HCT116 (cell line): ENCODE results near the gene HIRA. TPM values are rescaled to one million over a fixed set of nuclear protein-coding genes. Genes with fewer than 3 reads are reported as not detected.

Experiments
- ATAC-seq: fragments of 200-7000 bp; cut with Tn5 transposase; 2 replicates; pipeline ENCODE4 v1.9.1; 2020; ENCODE audit warnings: mild to moderate bottlenecking, moderate library complexity
- BruUV-seq: library from RNA; stranded (reverse); fragments of 400-500 nt; replicated peaks from 2 replicates; lab custom pipeline; 2021; lab: Mats Ljungman, UMichigan
- CTCF ChIA-PET: fragments of 300-600 bp; sonication (Branson Sonifier 250); formaldehyde crosslinking; loops from one replicate; lab custom pipeline; 2021; ENCODE audit warnings: antibody characterized with exemption; lab: Charles Lee
- POLR2A ChIA-PET: fragments of 300-600, 350-600 bp; sonication (Branson Sonifier 250); formaldehyde crosslinking; loops from one replicate; lab custom pipeline; 2021; ENCODE audit warnings: antibody characterized with exemption; lab: Charles Lee
- RAD21 ChIA-PET, 2 experiments: fragments of 300-600 bp; sonication (Branson Sonifier 250); formaldehyde crosslinking; loops; one replicate each; lab custom pipeline; 2023; ENCODE audit warnings: low total read pairs in 2 of 2; ENCODE audit not compliant: uncharacterized antibody in 2 of 2, unreplicated experiment in 2 of 2, low non-redundant PET in 1 of 2; lab: Charles Lee
- DNase-seq: peaks from one replicate; pipeline ENCODE4 v3.0.0-alpha.2; 2010; ENCODE audit warnings: low read depth, low spot score
- H2AFZ ChIP-seq: fragments of 200-600 bp; shearing (Covaris generic), sonication (generic); 2 replicates; pipeline ENCODE4 v1.6.1; 2017; ENCODE audit warnings: low read depth, mixed run types, mixed read lengths, antibody characterized with exemption, low read length; ENCODE audit not compliant: poor library complexity, severe bottlenecking
- H3K27ac ChIP-seq: 2 replicates; pipeline ENCODE4 v1.5.1; 2012; ENCODE audit warnings: low read depth, low read length
- H3K27me3 ChIP-seq: fragments of 200-600 bp; sonication (generic); 2 replicates; pipeline ENCODE4 v1.6.1; 2016; ENCODE audit warnings: mixed run types, low read length, mixed read lengths; ENCODE audit not compliant: insufficient read depth
- H3K36me3 ChIP-seq, 2 experiments: fragments of 200-500 bp in 1 of 2; fragments of 200-600 bp in 1 of 2; sonication (Bioruptor generic) in 1 of 2; sonication (generic) in 1 of 2; 2 replicates each; pipeline versions ENCODE4 v1.5.1 to v1.6.1; 2014 to 2016; ENCODE audit warnings: low read length in 2 of 2, inconsistent platforms in 1 of 2, mixed read lengths in 1 of 2, mixed run types in 1 of 2; ENCODE audit not compliant: insufficient read depth in 2 of 2, control insufficient read depth in 1 of 2
- H3K4me1 ChIP-seq, 2 experiments: fragments of 200-600 bp in 1 of 2; sonication (generic) in 1 of 2; 2 replicates each; pipeline versions ENCODE4 v1.5.1 to v1.6.1; 2012 to 2017; ENCODE audit warnings: low read length in 2 of 2, inconsistent platforms in 1 of 2, mild to moderate bottlenecking in 1 of 2, mixed read lengths in 1 of 2, mixed run types in 1 of 2, moderate library complexity in 1 of 2; ENCODE audit not compliant: insufficient read depth in 2 of 2, control insufficient read depth in 1 of 2
- H3K4me2 ChIP-seq: fragments of 200-600 bp; sonication (generic); 2 replicates; pipeline ENCODE4 v1.6.1; 2017; ENCODE audit warnings: mixed run types, low read length, mixed read lengths
- H3K4me3 ChIP-seq, 2 experiments: fragments of 200-600 bp in 1 of 2; sonication (generic) in 1 of 2; replicated peaks in 1 of 2; 2 replicates each; pipeline ENCODE4 v1.5.1; 2011 to 2016; ENCODE audit warnings: low read length in 2 of 2, control low read depth in 1 of 2, low read depth in 1 of 2, mild to moderate bottlenecking in 1 of 2, mixed read lengths in 1 of 2, mixed run types in 1 of 2
- H3K79me2 ChIP-seq: fragments of 200-600 bp; sonication (generic); 2 replicates; pipeline ENCODE4 v1.6.1; 2017; ENCODE audit warnings: mild to moderate bottlenecking, mixed run types, low read length, moderate library complexity, mixed read lengths; ENCODE audit not compliant: insufficient read depth
- H3K9ac ChIP-seq: fragments of 200-600 bp; sonication (generic); 2 replicates; pipeline ENCODE4 v1.6.1; 2016; ENCODE audit warnings: low read length, mixed read lengths
- H3K9me2 ChIP-seq: fragments of 200-600 bp; sonication (generic), shearing (Covaris generic); 2 replicates; pipeline ENCODE4 v1.6.1; 2017; ENCODE audit warnings: mixed run types, mild to moderate bottlenecking, moderate library complexity; ENCODE audit not compliant: insufficient read depth
- H3K9me3 ChIP-seq, 2 experiments: fragments of 200-500 bp in 1 of 2; fragments of 200-600 bp in 1 of 2; sonication (Bioruptor generic) in 1 of 2; sonication (generic) in 1 of 2; 2 replicates each; pipeline ENCODE4 v1.6.1; 2014 to 2017; ENCODE audit warnings: low read length in 2 of 2, mixed read lengths in 2 of 2, inconsistent platforms in 1 of 2, low read depth in 1 of 2, mild to moderate bottlenecking in 1 of 2, mixed run types in 1 of 2, moderate library complexity in 1 of 2; ENCODE audit not compliant: control insufficient read depth in 1 of 2, insufficient read depth in 1 of 2
- H4K20me1 ChIP-seq: fragments of 200-600 bp; sonication (generic), shearing (Covaris generic); 2 replicates; pipeline ENCODE4 v1.6.1; 2017; ENCODE audit warnings: mixed run types, mild to moderate bottlenecking, moderate library complexity; ENCODE audit not compliant: insufficient read depth
- CBX3 ChIP-seq: IDR thresholded peaks from 2 replicates; pipeline ENCODE4 v1.6.1; 2012; ENCODE audit warnings: low read depth
- CEBPB ChIP-seq: IDR thresholded peaks from 2 replicates; pipeline ENCODE4 v1.6.1; 2012; ENCODE audit warnings: low read depth
- EGR1 ChIP-seq: IDR thresholded peaks from 2 replicates; pipeline ENCODE4 v1.6.1; 2012; ENCODE audit warnings: low read depth
- ELF1 ChIP-seq: IDR thresholded peaks from 2 replicates; pipeline ENCODE4 v1.6.1; 2012; ENCODE audit warnings: low read depth, borderline replicate concordance
- EZH2 ChIP-seq: fragments of 200-600 bp; sonication (generic); IDR thresholded peaks from 2 replicates; pipeline ENCODE4 v1.6.1; 2017; ENCODE audit warnings: antibody characterized with exemption, mixed run types
- EZH2phosphoT487 ChIP-seq: fragments of 200-600 bp; IDR thresholded peaks from 2 replicates; pipeline ENCODE4 v1.6.1; 2018; ENCODE audit warnings: antibody characterized with exemption, borderline replicate concordance
- POLR2A ChIP-seq: IDR thresholded peaks from 2 replicates; pipeline ENCODE4 v1.7.0; 2011; ENCODE audit warnings: borderline replicate concordance; ENCODE audit not compliant: insufficient read depth, insufficient read length; ENCODE audit errors: extremely low read depth
- RAD21 ChIP-seq: IDR thresholded peaks from 2 replicates; pipeline ENCODE4 v1.6.1; 2012; ENCODE audit warnings: low read depth, mild to moderate bottlenecking
- SIN3A ChIP-seq: IDR thresholded peaks from 2 replicates; pipeline ENCODE4 v1.6.1; 2012; ENCODE audit warnings: low read depth
- SRF ChIP-seq: IDR thresholded peaks from 2 replicates; pipeline ENCODE4 v1.6.1; 2012; ENCODE audit warnings: low read depth
- TCF7L2 ChIP-seq: IDR thresholded peaks from 2 replicates; pipeline ENCODE4 v1.7.0; 2011; ENCODE audit warnings: borderline replicate concordance, inconsistent platforms; ENCODE audit not compliant: insufficient read depth, insufficient read length; ENCODE audit errors: extremely low read depth
- ZBTB33 ChIP-seq: IDR thresholded peaks from 2 replicates; pipeline ENCODE4 v1.6.1; 2011; ENCODE audit warnings: mild to moderate bottlenecking, low read length, moderate library complexity; ENCODE audit not compliant: insufficient replicate concordance; ENCODE audit errors: extremely low read depth
- ZFX ChIP-seq: fragments of 450-650 bp; IDR thresholded peaks from 2 replicates; pipeline ENCODE4 v1.6.1; 2017
- ZNF274 ChIP-seq: fragments of 200-500 bp; sonication (Bioruptor generic); IDR thresholded peaks from 2 replicates; pipeline ENCODE4 v1.6.1; 2014; ENCODE audit warnings: mild to moderate bottlenecking, low read depth, low read length, inconsistent platforms
- intact Hi-C: fragments of 100-400 bp; cut with micrococcal nuclease; formaldehyde crosslinking; loops from 2 replicates; pipeline ENCODE4 v1.10.0; 2022
- total RNA-seq: library from RNA; stranded (reverse); gene quantifications from one replicate; pipeline ENCODE4 v1.2.1, GENCODE V29; 2021; ENCODE audit not compliant: unreplicated experiment
- TF ChIP-seq, protein P1 (sequence below): IDR thresholded peaks from 2 replicates; pipeline ENCODE4 v1.6.1; 2012
- TF ChIP-seq, protein P2 (sequence below): IDR thresholded peaks from 2 replicates; pipeline ENCODE4 v1.6.1; 2012; ENCODE audit warnings: low read depth

HIRA gene
- total RNA-seq, 1 experiment from 2014 or later = 30.6 TPM

GRCh38 chr22:19375435-19375834 lies 56.1 kb downstream of the HIRA start:
- H3K79me2 ChIP-seq = no peaks in the 10 kb centered on the region
- no peaks in the 10 kb centered on the region for H3K9me2 ChIP-seq
- no peak overlapping the region for H3K4me2 ChIP-seq
- no peaks in the 10 kb centered on the region for H4K20me1 ChIP-seq
- no peak overlapping the region for H3K9ac ChIP-seq
- H3K36me3 ChIP-seq = peaks cover 34 to 50% of the 10 kb centered on the region in 2 experiments
- TF ChIP-seq SRF (no peak), ELF1 (no peak), CBX3 (no peak), RAD21 (no peak)
- TF ChIP-seq, protein P1, sequence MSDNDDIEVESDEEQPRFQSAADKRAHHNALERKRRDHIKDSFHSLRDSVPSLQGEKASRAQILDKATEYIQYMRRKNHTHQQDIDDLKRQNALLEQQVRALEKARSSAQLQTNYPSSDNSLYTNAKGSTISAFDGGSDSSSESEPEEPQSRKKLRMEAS = no peak
- no TSS peak for BruUV-seq
- ChIA-PET POLR2A (no interaction called here), RAD21 (no interaction called here), CTCF (no interaction called here)
- H3K27ac ChIP-seq = no peak overlapping the region
- H3K4me3 ChIP-seq = no peak overlapping the region
- DNase-seq (no peak), ATAC-seq (no peak)
- H3K9me3 ChIP-seq = no peaks in the 10 kb centered on the region
- intact Hi-C loops = no loop called here
- no peaks in the 10 kb centered on the region for H3K27me3 ChIP-seq
- peaks cover 9 to 17% of the 10 kb centered on the region in 2 experiments for H3K4me1 ChIP-seq
- no peak overlapping the region for H2AFZ ChIP-seq

DNA sequence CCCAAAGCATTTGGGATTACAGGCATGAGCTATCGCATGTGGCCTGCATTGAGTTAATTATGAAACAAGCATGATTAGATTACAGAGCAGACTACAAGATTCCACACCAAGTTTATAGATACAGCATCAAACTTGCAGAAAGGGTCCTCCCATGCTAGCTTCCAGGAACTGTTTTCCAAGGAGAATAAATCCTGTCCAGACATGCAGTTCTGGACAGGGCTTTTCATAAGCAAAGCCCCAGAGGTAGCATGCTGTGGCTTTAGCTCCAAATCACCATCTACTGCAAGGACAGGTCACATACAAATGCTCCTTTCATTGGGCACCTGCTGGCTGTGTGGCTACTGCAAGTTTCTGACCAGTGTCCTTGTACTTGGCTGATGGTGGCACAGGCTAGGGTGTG lies 57.1 kb downstream of the HIRA start:
- ATAC-seq (no peak), DNase-seq (no peak)
- H3K27ac ChIP-seq = no peak overlapping the region
- H3K9me3 ChIP-seq = no peaks in the 10 kb centered on the region
- intact Hi-C loops = no loop called here
- H4K20me1 ChIP-seq = no peaks in the 10 kb centered on the region
- H3K9ac ChIP-seq = no peak overlapping the region
- H3K79me2 ChIP-seq = no peaks in the 10 kb centered on the region
- H3K4me3 ChIP-seq = no peak overlapping the region
- CTCF ChIA-PET = no interaction called here
- peaks cover 34 to 50% of the 10 kb centered on the region in 2 experiments for H3K36me3 ChIP-seq
- RAD21 ChIA-PET = no interaction called here
- H3K4me2 ChIP-seq = no peak overlapping the region
- H2AFZ ChIP-seq = no peak overlapping the region
- no peaks in the 10 kb centered on the region for H3K9me2 ChIP-seq
- BruUV-seq = no TSS peak
- no peaks in the 10 kb centered on the region for H3K27me3 ChIP-seq
- H3K4me1 ChIP-seq = peaks cover under 1 to 8% of the 10 kb centered on the region in 2 experiments; a peak in 3 of 4 replicates
- POLR2A ChIA-PET = no interaction called here
- TF ChIP-seq CEBPB (no peak), SRF (no peak), ELF1 (no peak), EZH2phosphoT487 (no peak), EZH2 (no peak), EGR1 (no peak), SIN3A (no peak), CBX3 (no peak), ZNF274 (no peak), POLR2A (no peak), ZFX (no peak), ZBTB33 (no peak), TCF7L2 (no peak)
- TF ChIP-seq, protein P2, sequence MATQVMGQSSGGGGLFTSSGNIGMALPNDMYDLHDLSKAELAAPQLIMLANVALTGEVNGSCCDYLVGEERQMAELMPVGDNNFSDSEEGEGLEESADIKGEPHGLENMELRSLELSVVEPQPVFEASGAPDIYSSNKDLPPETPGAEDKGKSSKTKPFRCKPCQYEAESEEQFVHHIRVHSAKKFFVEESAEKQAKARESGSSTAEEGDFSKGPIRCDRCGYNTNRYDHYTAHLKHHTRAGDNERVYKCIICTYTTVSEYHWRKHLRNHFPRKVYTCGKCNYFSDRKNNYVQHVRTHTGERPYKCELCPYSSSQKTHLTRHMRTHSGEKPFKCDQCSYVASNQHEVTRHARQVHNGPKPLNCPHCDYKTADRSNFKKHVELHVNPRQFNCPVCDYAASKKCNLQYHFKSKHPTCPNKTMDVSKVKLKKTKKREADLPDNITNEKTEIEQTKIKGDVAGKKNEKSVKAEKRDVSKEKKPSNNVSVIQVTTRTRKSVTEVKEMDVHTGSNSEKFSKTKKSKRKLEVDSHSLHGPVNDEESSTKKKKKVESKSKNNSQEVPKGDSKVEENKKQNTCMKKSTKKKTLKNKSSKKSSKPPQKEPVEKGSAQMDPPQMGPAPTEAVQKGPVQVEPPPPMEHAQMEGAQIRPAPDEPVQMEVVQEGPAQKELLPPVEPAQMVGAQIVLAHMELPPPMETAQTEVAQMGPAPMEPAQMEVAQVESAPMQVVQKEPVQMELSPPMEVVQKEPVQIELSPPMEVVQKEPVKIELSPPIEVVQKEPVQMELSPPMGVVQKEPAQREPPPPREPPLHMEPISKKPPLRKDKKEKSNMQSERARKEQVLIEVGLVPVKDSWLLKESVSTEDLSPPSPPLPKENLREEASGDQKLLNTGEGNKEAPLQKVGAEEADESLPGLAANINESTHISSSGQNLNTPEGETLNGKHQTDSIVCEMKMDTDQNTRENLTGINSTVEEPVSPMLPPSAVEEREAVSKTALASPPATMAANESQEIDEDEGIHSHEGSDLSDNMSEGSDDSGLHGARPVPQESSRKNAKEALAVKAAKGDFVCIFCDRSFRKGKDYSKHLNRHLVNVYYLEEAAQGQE = no peak
- TF ChIP-seq, protein P1 = no peak
